GM23338 (cell line): ENCODE results near the gene RNF114. TPM values are rescaled to one million over a fixed set of nuclear protein-coding genes. Genes with fewer than 3 reads are reported as not detected.

ENCODE experiments used
- ATAC-seq: fragments of 200-7000 bp; cut with Tn5 transposase; 3 replicates; pipeline ENCODE4 v1.9.1; 2020
- DNase-seq: peaks from one replicate; pipeline ENCODE4 v3.0.0-alpha.2; 2015; ENCODE audit warnings: low spot score
- H2AFZ ChIP-seq: fragments of 200-600 bp; sonication (generic); 2 replicates; pipeline ENCODE4 v1.8.0; 2016; ENCODE audit warnings: antibody characterized with exemption, mild to moderate bottlenecking, moderate library complexity
- H3F3A ChIP-seq: fragments of 200-600 bp; sonication (generic); replicated peaks from 2 replicates; pipeline ENCODE4 v1.8.0; 2017; ENCODE audit warnings: antibody characterized with exemption, mixed run types, low read depth
- H3K27ac ChIP-seq: fragments of 200-600 bp; sonication (generic); 2 replicates; pipeline ENCODE4 v1.6.1; 2016; ENCODE audit warnings: low read depth
- H3K27me3 ChIP-seq: fragments of 200-600 bp; sonication (generic); 2 replicates; pipeline ENCODE4 v1.8.0; 2016; ENCODE audit warnings: mild to moderate bottlenecking, mixed run types, moderate library complexity; ENCODE audit not compliant: insufficient read depth
- H3K36me3 ChIP-seq: fragments of 200-600 bp; sonication (generic); 2 replicates; pipeline ENCODE4 v1.8.0; 2016; ENCODE audit warnings: mild to moderate bottlenecking; ENCODE audit not compliant: insufficient read depth
- H3K4me1 ChIP-seq: fragments of 200-600 bp; sonication (generic); 2 replicates; pipeline ENCODE4 v1.8.0; 2016; ENCODE audit warnings: mild to moderate bottlenecking, moderate library complexity; ENCODE audit not compliant: insufficient read depth
- H3K4me2 ChIP-seq: fragments of 200-600 bp; sonication (generic); 2 replicates; pipeline ENCODE4 v1.7.1; 2017; ENCODE audit warnings: mixed run types
- H3K4me3 ChIP-seq: fragments of 200-600 bp; sonication (generic); 2 replicates; pipeline ENCODE4 v1.6.1; 2016; ENCODE audit warnings: mixed run types
- H3K79me2 ChIP-seq: fragments of 200-600 bp; sonication (generic); replicated peaks from 2 replicates; pipeline ENCODE4 v1.8.0; 2017; ENCODE audit warnings: mild to moderate bottlenecking; ENCODE audit not compliant: insufficient read depth
- H3K9me2 ChIP-seq: fragments of 200-600 bp; sonication (generic); 2 replicates; pipeline ENCODE4 v1.8.0; 2017; ENCODE audit not compliant: insufficient read depth
- H4K20me1 ChIP-seq: fragments of 200-600 bp; sonication (generic); replicated peaks from 2 replicates; pipeline ENCODE4 v1.8.0; 2017; ENCODE audit warnings: mild to moderate bottlenecking; ENCODE audit not compliant: insufficient read depth
- H3K27ac Mint-ChIP-seq: 2 replicates; pipeline ENCODE4 v1.8.0; 2020; ENCODE audit warnings: inconsistent platforms, mild to moderate bottlenecking, moderate library complexity, mixed read lengths
- H3K27me3 Mint-ChIP-seq: 3 replicates; pipeline ENCODE4 v1.8.0; 2022; ENCODE audit warnings: low read depth, mild to moderate bottlenecking, moderate library complexity, mixed read lengths, inconsistent platforms; ENCODE audit not compliant: insufficient read depth, poor library complexity
- H3K36me3 Mint-ChIP-seq: 3 replicates; pipeline ENCODE4 v1.8.0; 2021; ENCODE audit warnings: low read depth, mild to moderate bottlenecking, inconsistent platforms, moderate library complexity, mixed read lengths
- H3K4me1 Mint-ChIP-seq: 3 replicates; pipeline ENCODE4 v1.8.0; 2020; ENCODE audit warnings: mild to moderate bottlenecking, inconsistent platforms, mixed read lengths
- H3K4me3 Mint-ChIP-seq: 3 replicates; pipeline ENCODE4 v1.8.0; 2021; ENCODE audit warnings: moderate library complexity, mild to moderate bottlenecking, inconsistent platforms, mixed read lengths
- H3K9me3 Mint-ChIP-seq: 3 replicates; pipeline ENCODE4 v1.8.0; 2020; ENCODE audit warnings: moderate library complexity, mild to moderate bottlenecking, inconsistent platforms, mixed read lengths
- CREB1 ChIP-seq: fragments of 250-450 bp; sonication (Bioruptor Pico); IDR thresholded peaks from 2 replicates; pipeline ENCODE4 v1.5.0; 2020; ENCODE audit warnings: low read depth, mild to moderate bottlenecking, moderate library complexity
- EZH2 ChIP-seq: fragments of 200-600 bp; sonication (generic); IDR thresholded peaks from one replicate; pipeline ENCODE4 v1.8.0; 2017; ENCODE audit warnings: antibody characterized with exemption, mild to moderate bottlenecking, low read depth; ENCODE audit not compliant: unreplicated experiment
- EZH2phosphoT487 ChIP-seq: fragments of 200-600 bp; sonication (generic); IDR thresholded peaks from one replicate; pipeline ENCODE4 v1.8.1; 2018; ENCODE audit warnings: antibody characterized with exemption; ENCODE audit not compliant: unreplicated experiment
- JUNB ChIP-seq: IDR thresholded peaks from one replicate; pipeline ENCODE4 v1.6.1; 2016; ENCODE audit warnings: antibody characterized with exemption; ENCODE audit not compliant: unreplicated experiment
- NANOG ChIP-seq: IDR thresholded peaks from 2 replicates; pipeline ENCODE4 v1.6.1; 2016; ENCODE audit warnings: antibody characterized with exemption, borderline replicate concordance
- POLR2AphosphoS5 ChIP-seq: IDR thresholded peaks from 2 replicates; pipeline ENCODE4 v1.6.1; 2016; ENCODE audit warnings: antibody characterized with exemption, low read depth
- STAT1 ChIP-seq: IDR thresholded peaks from one replicate; pipeline ENCODE4 v1.6.1; 2016; ENCODE audit warnings: antibody characterized with exemption; ENCODE audit not compliant: unreplicated experiment
- ZNF114 ChIP-seq: fragments of 250-450 bp; sonication (Bioruptor Pico); IDR thresholded peaks from 2 replicates; pipeline ENCODE4 v1.5.0; 2020; ENCODE audit warnings: mild to moderate bottlenecking, moderate library complexity
- ZNF331 ChIP-seq: fragments of 250-450 bp; sonication (Bioruptor Pico); IDR thresholded peaks from 2 replicates; pipeline ENCODE4 v1.5.0; 2020; ENCODE audit warnings: low read depth, mild to moderate bottlenecking, moderate library complexity
- polyA plus RNA-seq: library from polyadenylated mRNA; unstranded; fragments of >200 nt; fragmentation: Nextera tagmentation; extraction: Ambion mirVana; gene quantifications from 2 replicates; pipeline ENCODE4 v1.2.1, GENCODE V29; 2016
- total RNA-seq: library from RNA; depleted of rRNA; stranded (reverse); fragments of >200 nt; shearing (Covaris generic); gene quantifications from 2 replicates; pipeline ENCODE4 v1.2.3, GENCODE V29; 2014
- TF ChIP-seq, protein P1 (sequence below), 2 experiments: fragments of 200-600 bp in 1 of 2; sonication (generic) in 1 of 2; conservative IDR thresholded peaks; 2 replicates each; pipeline versions ENCODE4 v1.5.1 to v1.6.1; 2016 to 2017; ENCODE audit warnings: antibody characterized with exemption in 2 of 2, low read depth in 2 of 2, mild to moderate bottlenecking in 2 of 2, moderate library complexity in 1 of 2
- TF ChIP-seq, protein P2 (sequence below): IDR thresholded peaks from one replicate; pipeline ENCODE4 v1.6.1; 2018; ENCODE audit warnings: antibody characterized with exemption; ENCODE audit not compliant: unreplicated experiment
- TF ChIP-seq, protein P3 (sequence below): IDR thresholded peaks from 2 replicates; pipeline ENCODE4 v1.6.1; 2016; ENCODE audit warnings: antibody characterized with exemption
- TF ChIP-seq, protein P4 (sequence below): fragments of 250-450 bp; sonication (Bioruptor Pico); IDR thresholded peaks from 2 replicates; pipeline ENCODE4 v1.5.0; 2020; ENCODE audit warnings: mild to moderate bottlenecking, moderate library complexity

The RNF114 gene
- total and polyA plus RNA-seq, 2 experiments from 2014 or later = 155 to 279 TPM

DNA sequence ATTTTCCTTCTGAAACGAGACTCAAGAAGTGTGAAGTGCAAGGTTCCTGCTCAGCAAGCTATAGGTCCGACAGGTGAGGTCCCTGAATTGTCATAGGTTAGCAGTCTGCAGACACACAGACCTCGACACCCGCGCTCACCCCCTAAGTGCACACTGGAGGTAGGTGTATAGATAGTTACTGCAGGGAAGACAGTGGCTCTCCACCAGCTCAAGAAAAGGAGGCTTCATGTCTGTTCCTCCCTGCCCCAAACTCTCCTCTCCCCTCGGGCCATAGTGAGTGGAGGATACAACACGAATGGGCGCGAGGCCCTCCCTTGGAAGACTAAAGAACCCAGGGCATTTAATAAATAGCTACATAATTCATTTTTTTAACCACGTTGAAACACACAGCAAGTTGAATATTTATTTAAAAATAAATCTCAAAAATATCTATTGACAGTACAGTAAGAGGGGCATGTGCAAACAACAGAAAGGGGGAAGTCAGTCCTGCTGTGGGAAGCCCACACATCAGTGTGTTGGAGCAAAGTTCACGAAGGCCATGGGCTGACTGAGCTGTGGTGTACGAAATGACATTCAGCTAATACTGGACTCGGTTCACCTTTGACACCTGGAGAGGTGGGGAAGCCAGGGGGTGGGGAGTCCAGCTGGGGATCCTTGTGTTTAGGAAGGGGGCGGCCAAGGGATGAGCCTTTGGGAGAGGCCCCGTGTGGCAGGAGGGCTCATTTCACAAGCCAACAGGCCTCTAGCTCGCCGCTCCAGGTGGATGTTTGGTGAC lies 31.6 kb upstream of the RNF114 start:
- H2AFZ ChIP-seq = no peak overlapping the region
- H3K27ac ChIP-seq = no peak overlapping the region
- H3K4me2 ChIP-seq = no peak overlapping the region
- H3K9me3 Mint-ChIP-seq = no peaks in the 10 kb centered on the region
- peaks cover 4% of the 10 kb centered on the region for H4K20me1 ChIP-seq
- H3K9me2 ChIP-seq = no peaks in the 10 kb centered on the region
- H3K27me3 Mint-ChIP-seq = peaks cover 5% of the 10 kb centered on the region
- no peaks in the 10 kb centered on the region; the same call in 1 of the 2 replicates for H3K36me3 ChIP-seq
- no peaks in the 10 kb centered on the region for H3F3A ChIP-seq
- no peak for TF ChIP-seq ZNF114 (CRISPR knock-in tag)
- no peak for TF ChIP-seq POLR2AphosphoS5
- no peak for TF ChIP-seq JUNB
- no peak for TF ChIP-seq CREB1
- no peak for TF ChIP-seq NANOG
- TF ChIP-seq, protein P1, sequence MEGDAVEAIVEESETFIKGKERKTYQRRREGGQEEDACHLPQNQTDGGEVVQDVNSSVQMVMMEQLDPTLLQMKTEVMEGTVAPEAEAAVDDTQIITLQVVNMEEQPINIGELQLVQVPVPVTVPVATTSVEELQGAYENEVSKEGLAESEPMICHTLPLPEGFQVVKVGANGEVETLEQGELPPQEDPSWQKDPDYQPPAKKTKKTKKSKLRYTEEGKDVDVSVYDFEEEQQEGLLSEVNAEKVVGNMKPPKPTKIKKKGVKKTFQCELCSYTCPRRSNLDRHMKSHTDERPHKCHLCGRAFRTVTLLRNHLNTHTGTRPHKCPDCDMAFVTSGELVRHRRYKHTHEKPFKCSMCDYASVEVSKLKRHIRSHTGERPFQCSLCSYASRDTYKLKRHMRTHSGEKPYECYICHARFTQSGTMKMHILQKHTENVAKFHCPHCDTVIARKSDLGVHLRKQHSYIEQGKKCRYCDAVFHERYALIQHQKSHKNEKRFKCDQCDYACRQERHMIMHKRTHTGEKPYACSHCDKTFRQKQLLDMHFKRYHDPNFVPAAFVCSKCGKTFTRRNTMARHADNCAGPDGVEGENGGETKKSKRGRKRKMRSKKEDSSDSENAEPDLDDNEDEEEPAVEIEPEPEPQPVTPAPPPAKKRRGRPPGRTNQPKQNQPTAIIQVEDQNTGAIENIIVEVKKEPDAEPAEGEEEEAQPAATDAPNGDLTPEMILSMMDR (conservative IDR thresholded peaks at IDR 0.05; ENCODE audit: low read depth in 2 of 2) = no peak
- TF ChIP-seq, protein P2, sequence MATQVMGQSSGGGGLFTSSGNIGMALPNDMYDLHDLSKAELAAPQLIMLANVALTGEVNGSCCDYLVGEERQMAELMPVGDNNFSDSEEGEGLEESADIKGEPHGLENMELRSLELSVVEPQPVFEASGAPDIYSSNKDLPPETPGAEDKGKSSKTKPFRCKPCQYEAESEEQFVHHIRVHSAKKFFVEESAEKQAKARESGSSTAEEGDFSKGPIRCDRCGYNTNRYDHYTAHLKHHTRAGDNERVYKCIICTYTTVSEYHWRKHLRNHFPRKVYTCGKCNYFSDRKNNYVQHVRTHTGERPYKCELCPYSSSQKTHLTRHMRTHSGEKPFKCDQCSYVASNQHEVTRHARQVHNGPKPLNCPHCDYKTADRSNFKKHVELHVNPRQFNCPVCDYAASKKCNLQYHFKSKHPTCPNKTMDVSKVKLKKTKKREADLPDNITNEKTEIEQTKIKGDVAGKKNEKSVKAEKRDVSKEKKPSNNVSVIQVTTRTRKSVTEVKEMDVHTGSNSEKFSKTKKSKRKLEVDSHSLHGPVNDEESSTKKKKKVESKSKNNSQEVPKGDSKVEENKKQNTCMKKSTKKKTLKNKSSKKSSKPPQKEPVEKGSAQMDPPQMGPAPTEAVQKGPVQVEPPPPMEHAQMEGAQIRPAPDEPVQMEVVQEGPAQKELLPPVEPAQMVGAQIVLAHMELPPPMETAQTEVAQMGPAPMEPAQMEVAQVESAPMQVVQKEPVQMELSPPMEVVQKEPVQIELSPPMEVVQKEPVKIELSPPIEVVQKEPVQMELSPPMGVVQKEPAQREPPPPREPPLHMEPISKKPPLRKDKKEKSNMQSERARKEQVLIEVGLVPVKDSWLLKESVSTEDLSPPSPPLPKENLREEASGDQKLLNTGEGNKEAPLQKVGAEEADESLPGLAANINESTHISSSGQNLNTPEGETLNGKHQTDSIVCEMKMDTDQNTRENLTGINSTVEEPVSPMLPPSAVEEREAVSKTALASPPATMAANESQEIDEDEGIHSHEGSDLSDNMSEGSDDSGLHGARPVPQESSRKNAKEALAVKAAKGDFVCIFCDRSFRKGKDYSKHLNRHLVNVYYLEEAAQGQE = no peak
- no peak for TF ChIP-seq EZH2phosphoT487
- TF ChIP-seq, protein P3, sequence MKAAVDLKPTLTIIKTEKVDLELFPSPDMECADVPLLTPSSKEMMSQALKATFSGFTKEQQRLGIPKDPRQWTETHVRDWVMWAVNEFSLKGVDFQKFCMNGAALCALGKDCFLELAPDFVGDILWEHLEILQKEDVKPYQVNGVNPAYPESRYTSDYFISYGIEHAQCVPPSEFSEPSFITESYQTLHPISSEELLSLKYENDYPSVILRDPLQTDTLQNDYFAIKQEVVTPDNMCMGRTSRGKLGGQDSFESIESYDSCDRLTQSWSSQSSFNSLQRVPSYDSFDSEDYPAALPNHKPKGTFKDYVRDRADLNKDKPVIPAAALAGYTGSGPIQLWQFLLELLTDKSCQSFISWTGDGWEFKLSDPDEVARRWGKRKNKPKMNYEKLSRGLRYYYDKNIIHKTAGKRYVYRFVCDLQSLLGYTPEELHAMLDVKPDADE = no peak
- no peak for TF ChIP-seq EZH2
- no peak for TF ChIP-seq ZNF331 (CRISPR knock-in tag)
- TF ChIP-seq, protein P4, sequence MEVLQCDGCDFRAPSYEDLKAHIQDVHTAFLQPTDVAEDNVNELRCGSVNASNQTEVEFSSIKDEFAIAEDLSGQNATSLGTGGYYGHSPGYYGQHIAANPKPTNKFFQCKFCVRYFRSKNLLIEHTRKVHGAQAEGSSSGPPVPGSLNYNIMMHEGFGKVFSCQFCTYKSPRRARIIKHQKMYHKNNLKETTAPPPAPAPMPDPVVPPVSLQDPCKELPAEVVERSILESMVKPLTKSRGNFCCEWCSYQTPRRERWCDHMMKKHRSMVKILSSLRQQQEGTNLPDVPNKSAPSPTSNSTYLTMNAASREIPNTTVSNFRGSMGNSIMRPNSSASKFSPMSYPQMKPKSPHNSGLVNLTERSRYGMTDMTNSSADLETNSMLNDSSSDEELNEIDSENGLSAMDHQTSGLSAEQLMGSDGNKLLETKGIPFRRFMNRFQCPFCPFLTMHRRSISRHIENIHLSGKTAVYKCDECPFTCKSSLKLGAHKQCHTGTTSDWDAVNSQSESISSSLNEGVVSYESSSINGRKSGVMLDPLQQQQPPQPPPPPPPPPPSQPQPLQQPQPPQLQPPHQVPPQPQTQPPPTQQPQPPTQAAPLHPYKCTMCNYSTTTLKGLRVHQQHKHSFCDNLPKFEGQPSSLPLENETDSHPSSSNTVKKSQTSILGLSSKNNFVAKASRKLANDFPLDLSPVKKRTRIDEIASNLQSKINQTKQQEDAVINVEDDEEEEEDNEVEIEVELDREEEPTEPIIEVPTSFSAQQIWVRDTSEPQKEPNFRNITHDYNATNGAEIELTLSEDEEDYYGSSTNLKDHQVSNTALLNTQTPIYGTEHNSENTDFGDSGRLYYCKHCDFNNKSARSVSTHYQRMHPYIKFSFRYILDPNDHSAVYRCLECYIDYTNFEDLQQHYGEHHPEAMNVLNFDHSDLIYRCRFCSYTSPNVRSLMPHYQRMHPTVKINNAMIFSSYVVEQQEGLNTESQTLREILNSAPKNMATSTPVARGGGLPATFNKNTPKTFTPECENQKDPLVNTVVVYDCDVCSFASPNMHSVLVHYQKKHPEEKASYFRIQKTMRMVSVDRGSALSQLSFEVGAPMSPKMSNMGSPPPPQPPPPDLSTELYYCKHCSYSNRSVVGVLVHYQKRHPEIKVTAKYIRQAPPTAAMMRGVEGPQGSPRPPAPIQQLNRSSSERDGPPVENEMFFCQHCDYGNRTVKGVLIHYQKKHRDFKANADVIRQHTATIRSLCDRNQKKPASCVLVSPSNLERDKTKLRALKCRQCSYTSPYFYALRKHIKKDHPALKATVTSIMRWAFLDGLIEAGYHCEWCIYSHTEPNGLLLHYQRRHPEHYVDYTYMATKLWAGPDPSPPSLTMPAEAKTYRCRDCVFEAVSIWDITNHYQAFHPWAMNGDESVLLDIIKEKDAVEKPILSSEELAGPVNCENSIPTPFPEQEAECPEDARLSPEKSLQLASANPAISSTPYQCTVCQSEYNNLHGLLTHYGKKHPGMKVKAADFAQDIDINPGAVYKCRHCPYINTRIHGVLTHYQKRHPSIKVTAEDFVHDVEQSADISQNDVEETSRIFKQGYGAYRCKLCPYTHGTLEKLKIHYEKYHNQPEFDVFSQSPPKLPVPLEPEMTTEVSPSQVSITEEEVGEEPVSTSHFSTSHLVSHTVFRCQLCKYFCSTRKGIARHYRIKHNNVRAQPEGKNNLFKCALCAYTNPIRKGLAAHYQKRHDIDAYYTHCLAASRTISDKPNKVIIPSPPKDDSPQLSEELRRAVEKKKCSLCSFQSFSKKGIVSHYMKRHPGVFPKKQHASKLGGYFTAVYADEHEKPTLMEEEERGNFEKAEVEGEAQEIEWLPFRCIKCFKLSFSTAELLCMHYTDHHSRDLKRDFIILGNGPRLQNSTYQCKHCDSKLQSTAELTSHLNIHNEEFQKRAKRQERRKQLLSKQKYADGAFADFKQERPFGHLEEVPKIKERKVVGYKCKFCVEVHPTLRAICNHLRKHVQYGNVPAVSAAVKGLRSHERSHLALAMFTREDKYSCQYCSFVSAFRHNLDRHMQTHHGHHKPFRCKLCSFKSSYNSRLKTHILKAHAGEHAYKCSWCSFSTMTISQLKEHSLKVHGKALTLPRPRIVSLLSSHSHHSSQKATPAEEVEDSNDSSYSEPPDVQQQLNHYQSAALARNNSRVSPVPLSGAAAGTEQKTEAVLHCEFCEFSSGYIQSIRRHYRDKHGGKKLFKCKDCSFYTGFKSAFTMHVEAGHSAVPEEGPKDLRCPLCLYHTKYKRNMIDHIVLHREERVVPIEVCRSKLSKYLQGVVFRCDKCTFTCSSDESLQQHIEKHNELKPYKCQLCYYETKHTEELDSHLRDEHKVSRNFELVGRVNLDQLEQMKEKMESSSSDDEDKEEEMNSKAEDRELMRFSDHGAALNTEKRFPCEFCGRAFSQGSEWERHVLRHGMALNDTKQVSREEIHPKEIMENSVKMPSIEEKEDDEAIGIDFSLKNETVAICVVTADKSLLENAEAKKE (CRISPR knock-in tag) = no peak
- no peak for TF ChIP-seq STAT1
- H3K4me1 Mint-ChIP-seq = no peaks in the 10 kb centered on the region
- ATAC-seq (no peak), DNase-seq (no peak)
- H3K79me2 ChIP-seq = peaks cover 7% of the 10 kb centered on the region
- H3K27ac Mint-ChIP-seq = no peak overlapping the region
- H3K4me1 ChIP-seq = no peaks in the 10 kb centered on the region
- H3K36me3 Mint-ChIP-seq = peaks cover 21% of the 10 kb centered on the region
- H3K27me3 ChIP-seq = no peaks in the 10 kb centered on the region
- H3K4me3 Mint-ChIP-seq = no peak overlapping the region
- H3K4me3 ChIP-seq = no peak overlapping the region
